GM21737 (cell line): Measurements from ENCODE around the gene C2.
"Not testable (repeated sequence)": the region's sequence is repeated elsewhere in the genome, so short reads cannot be mapped to it uniquely, and the experiment has no call there.

Experiments
- ATAC-seq: cut with Tn5 transposase; IDR thresholded peaks from one replicate; pipeline ENCODE4 v1.9.1; 2021; ENCODE audit warnings: mild to moderate bottlenecking, moderate library complexity; ENCODE audit not compliant: unreplicated experiment

Gene C2

GRCh38 chr6:31920811-31921210 lies 6.7 kb upstream of the C2 start:
- no peak for ATAC-seq

DNA sequence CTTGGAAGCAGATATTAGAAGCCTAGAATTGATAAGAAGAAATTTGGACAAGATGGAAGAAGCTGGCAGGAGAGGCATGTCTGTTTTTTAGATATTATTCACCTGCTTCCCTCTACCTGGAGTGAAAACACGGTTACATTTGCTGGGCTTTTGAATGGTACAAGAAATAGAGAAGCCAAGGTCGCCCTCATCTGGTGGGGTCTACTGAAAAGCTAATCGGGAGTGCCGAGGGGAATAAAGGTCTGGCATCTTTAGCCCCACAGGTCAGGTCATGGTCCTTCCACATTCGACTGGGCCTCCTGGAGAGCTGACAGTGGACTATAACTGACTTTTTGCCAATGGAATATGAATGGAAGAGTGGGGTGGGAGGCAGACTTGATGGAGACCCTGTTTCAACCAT lies 4.6 kb upstream of the C2 start:
- no peak for ATAC-seq

GRCh38 chr6:31927863-31928671 lies 550 bp downstream of the C2 start:
- ATAC-seq = no peak

- no peak for ATAC-seq
These were observed 1.1 kb downstream of the C2 start for GRCh38 chr6:31928672-31928939.

GRCh38 chr6:31930962-31931361 lies 3.4 kb downstream of the C2 start:
- no peak for ATAC-seq

- ATAC-seq = not testable (repeated sequence)
These were observed 4.6 kb downstream of the C2 start for GRCh38 chr6:31932137-31932536.

GRCh38 chr6:31933537-31933936 lies 6.0 kb downstream of the C2 start:
- no peak for ATAC-seq

GRCh38 chr6:31935021-31935420 lies 7.5 kb downstream of the C2 start:
- ATAC-seq = no peak

GRCh38 chr6:31935823-31936222 lies 8.3 kb downstream of the C2 start:
- no peak for ATAC-seq

DNA sequence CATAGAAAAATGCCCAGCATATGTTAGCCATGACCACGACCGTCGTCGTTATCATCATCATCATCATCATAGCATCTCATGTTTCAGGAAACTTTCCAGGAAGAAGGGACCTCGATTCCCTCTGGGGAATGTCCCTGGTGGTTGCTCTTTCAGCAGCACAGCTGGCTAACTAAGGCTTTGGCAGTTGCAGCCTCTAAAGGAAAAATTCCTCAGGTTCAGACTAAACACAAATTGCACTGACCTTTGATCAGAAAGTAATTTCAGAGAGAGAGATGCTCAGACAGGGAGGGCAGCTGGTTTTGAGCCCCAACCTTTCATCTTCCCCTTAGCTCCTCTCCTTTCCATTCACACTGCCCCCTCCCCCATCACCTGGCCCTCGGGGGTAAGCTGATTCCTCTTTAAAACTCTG lies 12.7 kb downstream of the C2 start:
- ATAC-seq = no peak

DNA sequence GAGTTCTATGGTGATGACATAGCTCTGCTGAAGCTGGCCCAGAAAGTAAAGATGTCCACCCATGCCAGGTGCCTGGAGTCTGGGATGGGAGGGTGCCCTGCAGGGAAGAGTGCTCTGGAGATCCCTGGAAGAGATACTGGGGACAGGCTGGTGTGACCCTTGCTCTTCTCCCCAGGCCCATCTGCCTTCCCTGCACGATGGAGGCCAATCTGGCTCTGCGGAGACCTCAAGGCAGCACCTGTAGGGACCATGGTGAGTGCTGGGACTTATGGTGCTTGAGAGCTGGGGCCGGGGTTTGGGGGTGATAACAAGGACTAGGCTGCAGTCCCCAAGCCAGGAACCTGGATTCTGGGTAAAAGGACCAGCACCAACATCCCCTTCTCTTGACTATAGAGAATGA lies 16.2 kb downstream of the C2 start:
- ATAC-seq = no peak

GRCh38 chr6:31945154-31945506 lies 17.6 kb downstream of the C2 start:
- ATAC-seq = no peak

GRCh38 chr6:31945507-31946369 lies 18.2 kb downstream of the C2 start, which contains the start of gene CFB:
Gene CFB, plus strand, starts transcription at chr6:31946095. Its CDS starts 127 bp downstream, at chr6:31946222.
- no peak for ATAC-seq

DNA sequence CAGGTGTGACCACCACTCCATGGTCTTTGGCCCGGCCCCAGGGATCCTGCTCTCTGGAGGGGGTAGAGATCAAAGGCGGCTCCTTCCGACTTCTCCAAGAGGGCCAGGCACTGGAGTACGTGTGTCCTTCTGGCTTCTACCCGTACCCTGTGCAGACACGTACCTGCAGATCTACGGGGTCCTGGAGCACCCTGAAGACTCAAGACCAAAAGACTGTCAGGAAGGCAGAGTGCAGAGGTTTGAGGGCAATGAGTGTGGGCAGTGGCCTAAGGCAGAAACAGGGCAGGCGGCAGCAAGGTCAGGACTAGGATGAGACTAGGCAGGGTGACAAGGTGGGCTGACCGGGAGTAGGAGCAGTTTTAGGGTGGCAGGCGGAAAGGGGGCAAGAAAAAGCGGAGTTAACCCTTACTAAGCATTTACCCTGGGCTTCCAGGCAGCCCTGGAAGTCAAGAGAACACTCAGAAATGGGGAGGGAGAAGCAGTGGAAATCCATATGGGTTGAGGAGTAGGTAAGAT lies 18.9 kb downstream of the C2 start:
- no peak for ATAC-seq

DNA sequence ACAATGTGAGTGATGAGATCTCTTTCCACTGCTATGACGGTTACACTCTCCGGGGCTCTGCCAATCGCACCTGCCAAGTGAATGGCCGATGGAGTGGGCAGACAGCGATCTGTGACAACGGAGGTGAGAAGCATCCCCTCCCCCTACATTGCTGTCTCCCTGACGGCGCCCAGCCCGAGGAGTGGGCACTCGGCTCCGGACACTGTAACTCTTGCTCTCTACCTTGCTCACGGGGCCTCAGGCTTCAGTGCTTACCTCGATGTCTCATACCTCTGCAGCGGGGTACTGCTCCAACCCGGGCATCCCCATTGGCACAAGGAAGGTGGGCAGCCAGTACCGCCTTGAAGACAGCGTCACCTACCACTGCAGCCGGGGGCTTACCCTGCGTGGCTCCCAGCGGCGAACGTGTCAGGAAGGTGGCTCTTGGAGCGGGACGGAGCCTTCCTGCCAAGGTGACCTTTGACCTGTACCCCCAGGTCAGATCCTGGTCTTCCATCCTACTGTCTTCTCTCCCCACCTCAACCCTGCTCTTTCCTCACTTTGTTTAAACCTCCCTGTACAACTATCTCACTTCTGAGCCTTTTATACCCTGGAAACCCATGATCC lies 19.7 kb downstream of the C2 start:
- ATAC-seq = no peak

- ATAC-seq = no peak
These were observed 20.3 kb downstream of the C2 start for GRCh38 chr6:31947864-31948263.

DNA sequence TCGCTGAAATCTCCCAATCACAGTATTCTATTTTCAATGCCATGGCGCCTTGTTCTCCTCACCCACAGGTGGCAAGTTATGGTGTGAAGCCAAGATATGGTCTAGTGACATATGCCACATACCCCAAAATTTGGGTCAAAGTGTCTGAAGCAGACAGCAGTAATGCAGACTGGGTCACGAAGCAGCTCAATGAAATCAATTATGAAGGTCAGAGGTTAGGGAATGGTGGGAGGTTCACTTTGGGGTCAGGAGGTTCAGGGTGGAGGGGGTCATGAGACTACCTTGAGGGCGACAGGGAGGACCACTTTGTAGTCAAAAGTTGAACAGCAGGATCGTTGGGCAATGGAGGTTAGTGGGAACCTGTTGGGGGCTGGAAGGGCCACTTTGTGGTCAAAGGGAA lies 20.8 kb downstream of the C2 start:
- ATAC-seq = no peak

- no peak for ATAC-seq
These were observed 21.4 kb downstream of the C2 start for GRCh38 chr6:31948753-31949413.

DNA sequence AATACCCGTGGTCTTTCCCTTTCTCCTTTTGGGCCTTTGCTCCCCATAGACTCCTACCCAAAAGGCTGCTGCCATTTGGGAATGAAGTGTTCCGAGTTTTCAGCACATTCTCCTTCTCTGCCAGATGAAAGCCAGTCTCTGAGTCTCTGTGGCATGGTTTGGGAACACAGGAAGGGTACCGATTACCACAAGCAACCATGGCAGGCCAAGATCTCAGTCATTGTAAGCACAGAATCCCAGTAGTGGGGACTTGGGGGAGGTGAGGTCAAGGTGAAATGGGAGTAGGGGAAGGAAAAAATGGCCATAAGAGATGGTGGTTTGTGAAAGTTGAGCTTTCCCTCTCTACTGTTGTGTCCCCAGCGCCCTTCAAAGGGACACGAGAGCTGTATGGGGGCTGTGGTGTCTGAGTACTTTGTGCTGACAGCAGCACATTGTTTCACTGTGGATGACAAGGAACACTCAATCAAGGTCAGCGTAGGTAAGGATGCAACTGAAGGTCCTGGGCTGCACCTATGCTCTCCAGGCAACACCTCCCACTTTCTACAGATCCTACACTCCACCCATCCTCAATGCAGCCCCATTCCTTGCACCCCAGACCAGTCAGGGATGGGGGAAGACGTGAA lies 22.5 kb downstream of the C2 start:
- ATAC-seq = no peak

DNA sequence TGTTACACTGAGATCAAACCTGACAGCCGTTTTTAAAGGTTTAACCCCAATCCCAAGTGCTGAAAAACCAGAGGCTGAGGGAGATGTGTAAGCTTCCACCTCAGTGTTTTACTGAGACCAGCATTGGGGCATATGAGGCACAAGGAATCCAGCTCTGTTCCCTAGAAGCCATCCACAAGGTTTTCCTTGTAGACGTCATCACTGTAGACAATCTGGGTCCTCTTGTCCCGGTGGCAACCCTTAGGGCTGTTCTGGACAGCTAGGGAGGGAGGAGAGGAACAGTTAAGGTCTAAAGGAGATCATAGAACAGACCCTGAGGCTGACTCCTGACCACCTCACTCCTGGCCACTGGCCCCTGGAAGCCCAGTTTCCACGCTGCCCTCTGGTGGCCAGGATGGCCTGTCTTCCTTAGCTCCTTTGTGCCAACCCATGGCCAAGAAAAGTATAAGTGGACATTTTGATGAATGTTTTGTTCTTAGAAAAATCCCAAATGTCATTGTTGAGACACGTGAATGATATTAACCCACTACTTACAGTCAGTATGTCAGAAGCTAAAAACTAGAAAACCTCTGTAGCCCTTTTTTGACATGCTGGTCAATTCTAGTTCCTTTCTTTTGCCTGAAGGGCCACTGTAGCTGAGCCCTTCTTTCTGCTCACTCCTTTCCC lies 24.8 kb downstream of the C2 start:
- no peak for ATAC-seq
